Thymus (tissue), 11 donors: ENCODE results near the gene HDAC1. TPM values are rescaled to one million over a fixed set of nuclear protein-coding genes. Genes with fewer than 3 reads are reported as not detected.

ENCODE experiments used
- DNase-seq, 9 donors: peaks; one replicate each; pipeline ENCODE4 v3.0.0-alpha.2; 2013; ENCODE audit warnings: low spot score in 9 of 9, low read depth in 6 of 9, missing footprints in 1 of 9
- H3K27ac ChIP-seq, 2 donors: one replicate each; pipeline ENCODE4 v1.5.1; 2013; ENCODE audit warnings: control low read depth in 1 of 2, low read depth in 1 of 2, low read length in 1 of 2, mild to moderate bottlenecking in 1 of 2, moderate library complexity in 1 of 2
- H3K27me3 ChIP-seq, 2 donors: one replicate each; pipeline ENCODE4 v1.5.1; 2013; ENCODE audit warnings: low read length in 1 of 2; ENCODE audit not compliant: control insufficient read depth in 2 of 2, insufficient read depth in 1 of 2
- H3K36me3 ChIP-seq, 2 donors: one replicate each; pipeline ENCODE4 v1.5.1; 2013; ENCODE audit warnings: low read length in 1 of 2, mild to moderate bottlenecking in 1 of 2, moderate library complexity in 1 of 2; ENCODE audit not compliant: control insufficient read depth in 2 of 2, insufficient read depth in 2 of 2
- H3K4me1 ChIP-seq, 2 donors: one replicate each; pipeline ENCODE4 v1.5.1; 2013; ENCODE audit warnings: low read length in 2 of 2; ENCODE audit not compliant: control insufficient read depth in 2 of 2, insufficient read depth in 2 of 2
- H3K4me3 ChIP-seq, 2 donors: one replicate each; pipeline ENCODE4 v1.5.1; 2013; ENCODE audit warnings: low read length in 2 of 2, control low read depth in 1 of 2, mild to moderate bottlenecking in 1 of 2
- H3K9me3 ChIP-seq, 2 donors: one replicate each; pipeline ENCODE4 v1.5.1; 2013; ENCODE audit warnings: low read length in 1 of 2, mild to moderate bottlenecking in 1 of 2; ENCODE audit not compliant: control insufficient read depth in 2 of 2, insufficient read depth in 1 of 2
- WGBS: extraction: QIAGEN DNeasy Blood & Tissue Kit; methylation state at CpG from one replicate; pipeline ENCODE4 v1.1.7; 2013; 5-methylcytosine and 5-hydroxymethylcytosine counted together
- polyA plus RNA-seq: library from polyadenylated mRNA; stranded (reverse); fragments of 200-250 nt; gene quantifications from one replicate; pipeline ENCODE4 v1.2.3, GENCODE V29; 2013
- total RNA-seq: library from RNA; stranded (reverse); fragments of 120-200 nt; gene quantifications from one replicate; pipeline ENCODE4 v1.2.4, GENCODE V29; 2013
- donor health status: healthy.

Gene HDAC1
- total and polyA plus RNA-seq, 2 donors: 103 to 150 TPM

- 94% methylated on average over 1 of the region's 1 CpG for WGBS
These were observed 18.1 kb downstream of the HDAC1 start for GRCh38 chr1:32309960-32310359.

DNA sequence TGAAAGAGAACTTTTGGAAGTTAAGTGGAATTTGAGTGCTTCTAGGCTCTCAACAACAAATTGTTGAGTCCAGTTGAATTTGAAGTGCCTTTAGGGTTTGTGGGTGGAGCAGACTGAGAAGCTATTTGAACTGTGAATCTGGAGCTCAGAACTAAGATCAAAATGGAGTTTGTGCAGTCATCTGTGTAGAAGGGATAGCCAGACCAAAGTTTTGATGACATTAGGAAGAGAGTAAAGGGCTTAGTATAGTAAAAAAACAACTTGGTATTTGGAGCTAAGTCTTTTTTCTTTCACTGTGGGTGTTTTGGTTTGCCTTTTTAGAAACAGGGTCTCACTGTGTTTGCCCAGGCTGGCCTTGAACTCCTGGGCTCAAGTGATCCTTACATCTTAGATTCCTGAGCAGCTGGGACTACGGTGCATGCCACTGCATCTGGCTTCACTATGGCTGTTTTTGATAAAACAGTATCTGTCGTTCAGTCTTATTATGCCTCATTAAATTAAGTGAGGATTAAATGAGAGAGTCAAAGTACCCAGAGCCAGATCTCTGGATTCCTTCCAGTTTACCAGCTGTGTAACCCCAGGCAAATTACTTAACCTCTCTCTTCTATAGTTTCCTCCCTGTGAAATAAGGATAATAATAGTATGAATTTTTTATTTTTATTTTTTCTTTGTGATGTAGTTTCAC, 20.0 kb downstream of the HDAC1 start:
- Histone ChIP-seq H3K4me1 (peaks cover 0 to 4% of the 10 kb centered on the region in 2 donors), H3K36me3 (peaks cover 10 to 38% of the 10 kb centered on the region in 2 donors), H3K9me3 (no peaks in the 10 kb centered on the region), H3K27me3 (no peaks in the 10 kb centered on the region), H3K27ac (no peak overlapping the region), H3K4me3 (no peak overlapping the region)
- WGBS: 90% methylated on average over 2 of the region's 2 CpGs
- DNase-seq: no peak

More at GRCh38 chr1:32309960-32310359, 18.1 kb downstream of the HDAC1 start:
- Histone ChIP-seq H3K27ac (no peak overlapping the region), H3K4me3 (no peak overlapping the region), H3K27me3 (no peaks in the 10 kb centered on the region), H3K9me3 (no peaks in the 10 kb centered on the region), H3K4me1 (peaks cover 0 to 4% of the 10 kb centered on the region in 2 donors), H3K36me3 (peaks cover 13 to 47% of the 10 kb centered on the region in 2 donors)
- DNase-seq: no peak

- Histone ChIP-seq H3K27ac (no peak overlapping the region), H3K27me3 (no peaks in the 10 kb centered on the region), H3K36me3 (peaks cover 35 to 61% of the 10 kb centered on the region in 2 donors), H3K4me3 (no peak overlapping the region), H3K9me3 (no peaks in the 10 kb centered on the region), H3K4me1 (peaks cover 4 to 8% of the 10 kb centered on the region in 2 donors)
- 94% methylated on average over 3 of the region's 3 CpGs for WGBS
- DNase-seq: no peak
These were observed 25.0 kb downstream of the HDAC1 start for GRCh38 chr1:32316903-32317277.

DNA sequence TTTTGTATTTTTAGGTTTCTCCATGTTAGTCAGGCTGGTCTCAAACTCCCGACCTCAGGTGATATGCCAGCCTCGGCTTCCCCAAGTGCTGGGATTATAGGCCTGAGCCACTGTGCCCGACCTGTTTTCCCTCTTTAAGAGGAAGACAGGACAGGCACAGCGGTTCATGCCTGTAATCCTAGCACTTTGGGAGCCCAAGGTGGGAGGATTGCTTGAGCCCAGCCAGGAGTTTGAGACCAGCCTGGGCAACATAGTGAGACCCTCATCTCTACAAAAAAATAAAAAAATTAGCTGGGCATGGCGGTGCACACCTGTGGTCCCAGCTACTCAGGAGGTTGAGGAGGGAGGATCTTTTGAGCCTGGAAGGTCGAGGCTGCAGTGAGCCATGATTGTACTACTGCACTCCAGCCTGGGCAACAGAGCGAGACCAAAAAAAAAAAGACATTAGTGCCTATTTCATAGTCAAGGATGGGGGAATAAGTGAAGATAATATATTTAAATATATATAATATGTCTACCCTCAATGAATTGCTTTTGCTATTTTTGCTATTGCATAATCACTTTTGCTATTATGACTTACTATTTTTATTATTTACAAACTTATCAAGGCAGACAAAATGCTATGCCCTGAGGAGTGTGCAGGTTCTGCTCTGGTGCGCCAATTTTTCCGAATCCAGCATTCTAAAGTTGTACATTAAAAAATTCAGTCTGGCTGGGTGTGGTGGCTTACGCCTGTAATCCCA, 26.4 kb downstream of the HDAC1 start:
- no peak overlapping the region for H3K27ac ChIP-seq
- 98% methylated on average over 10 of the region's 10 CpGs for WGBS
- H3K27me3 ChIP-seq: no peaks in the 10 kb centered on the region
- H3K4me1 ChIP-seq: peaks cover 4 to 18% of the 10 kb centered on the region in 2 donors
- no peaks in the 10 kb centered on the region for H3K9me3 ChIP-seq
- H3K4me3 ChIP-seq: no peak overlapping the region
- peaks cover 39 to 70% of the 10 kb centered on the region in 2 donors for H3K36me3 ChIP-seq
- no peak for DNase-seq

DNA sequence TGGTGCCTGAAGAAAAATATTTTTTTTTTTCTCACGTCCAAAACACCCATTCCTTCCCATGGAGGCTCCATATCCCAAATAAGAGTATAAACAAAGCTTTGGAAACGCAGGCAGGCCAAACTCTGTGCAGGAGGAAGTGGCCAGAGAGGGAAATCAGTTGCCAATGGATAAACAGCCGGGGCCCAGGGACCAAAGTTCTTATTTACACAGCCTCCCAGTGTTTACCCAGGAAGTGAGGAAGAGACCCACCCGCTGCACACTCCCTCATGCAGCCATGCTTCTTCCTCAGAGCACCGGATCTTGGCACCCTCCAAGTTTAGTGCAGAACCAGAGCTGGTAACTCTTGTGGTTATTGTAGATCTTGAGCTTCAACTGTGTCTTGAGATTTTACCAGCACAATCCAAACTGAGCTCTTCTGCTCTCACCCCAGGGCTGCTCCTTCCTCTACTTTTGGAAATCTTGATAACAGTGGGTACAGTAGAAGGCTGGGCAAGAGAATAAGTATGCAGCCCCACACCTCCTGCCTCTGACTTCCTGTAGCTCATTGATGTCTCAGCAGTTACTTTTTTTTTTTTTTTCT, 29.9 kb downstream of the HDAC1 start:
- 73% methylated on average over 5 of the region's 5 CpGs for WGBS
- peaks cover 4 to 18% of the 10 kb centered on the region in 2 donors for H3K4me1 ChIP-seq
- no peaks in the 10 kb centered on the region for H3K27me3 ChIP-seq
- H3K4me3 ChIP-seq: no peak overlapping the region
- peak overlapping the region; percentile 67 to 68 for H3K27ac ChIP-seq
- DNase-seq: peak in 4 of 9 donors; percentile 21 to 61 (median 38)
- H3K36me3 ChIP-seq: peaks cover 50 to 89% of the 10 kb centered on the region in 2 donors
- H3K9me3 ChIP-seq: no peaks in the 10 kb centered on the region

GRCh38 chr1:32327204-32327603, 35.3 kb downstream of the HDAC1 start:
- DNase-seq: no peak
- peaks cover 78 to 97% of the 10 kb centered on the region in 2 donors for H3K36me3 ChIP-seq
- 98% methylated on average over 11 of the region's 11 CpGs for WGBS
- H3K4me3 ChIP-seq: no peak overlapping the region
- H3K27me3 ChIP-seq: no peaks in the 10 kb centered on the region
- peaks cover 0 to 7% of the 10 kb centered on the region in 2 donors for H3K4me1 ChIP-seq
- H3K27ac ChIP-seq: no peak overlapping the region
- H3K9me3 ChIP-seq: no peaks in the 10 kb centered on the region

GRCh38 chr1:32329931-32330466, 38.1 kb downstream of the HDAC1 start:
- Histone ChIP-seq H3K4me3 (no peak overlapping the region), H3K36me3 (peaks cover 73 to 96% of the 10 kb centered on the region in 2 donors), H3K9me3 (no peaks in the 10 kb centered on the region), H3K27me3 (no peaks in the 10 kb centered on the region), H3K4me1 (peaks cover 4 to 25% of the 10 kb centered on the region in 2 donors), H3K27ac (no peak overlapping the region)
- 98% methylated on average over 4 of the region's 4 CpGs for WGBS
- DNase-seq: no peak

GRCh38 chr1:32330558-32331151, 38.8 kb downstream of the HDAC1 start:
- Histone ChIP-seq H3K9me3 (no peaks in the 10 kb centered on the region), H3K4me3 (no peak overlapping the region), H3K4me1 (peaks cover 4 to 26% of the 10 kb centered on the region in 2 donors), H3K27me3 (no peaks in the 10 kb centered on the region), H3K27ac (no peak overlapping the region), H3K36me3 (peaks cover 69 to 90% of the 10 kb centered on the region in 2 donors)
- 96% methylated on average over 12 of the region's 12 CpGs for WGBS
- DNase-seq: no peak
